Measurements from ENCODE around the gene LIPC.

Gene LIPC

GRCh38 chr15:58526647-58527192, 94.9 kb downstream of the LIPC start:
- ATAC-seq: no peak
- no peak for TF ChIP-seq BACH2 (CRISPR knock-in tag; IDR thresholded peaks at IDR 0.05; ENCODE audit: borderline replicate concordance)
- TF ChIP-seq ISL1 (CRISPR knock-in tag; IDR thresholded peaks at IDR 0.05): no peak
- TF ChIP-seq CSRNP3 (CRISPR knock-in tag; IDR thresholded peaks at IDR 0.05): no peak
- no peak for TF ChIP-seq POU6F1 (CRISPR knock-in tag; IDR thresholded peaks at IDR 0.05; ENCODE audit: borderline replicate concordance, low read depth)
- TF ChIP-seq TOX (CRISPR knock-in tag; IDR thresholded peaks at IDR 0.05; ENCODE audit: borderline replicate concordance): no peak
- no peak for TF ChIP-seq ZFP30 (CRISPR knock-in tag; IDR thresholded peaks at IDR 0.05)
- TF ChIP-seq PPARA (CRISPR knock-in tag; IDR thresholded peaks at IDR 0.05; ENCODE audit: borderline replicate concordance): no peak
- no peak for TF ChIP-seq ZNF565 (CRISPR knock-in tag; conservative IDR thresholded peaks at IDR 0.05; ENCODE audit: low read depth)
- TF ChIP-seq RARB (CRISPR knock-in tag; IDR thresholded peaks at IDR 0.05): no peak
- TF ChIP-seq GLIS3 (CRISPR knock-in tag; IDR thresholded peaks at IDR 0.05): no peak
- TF ChIP-seq TSHZ2 (CRISPR knock-in tag; IDR thresholded peaks at IDR 0.05): no peak
- no peak for TF ChIP-seq PATZ1 (CRISPR knock-in tag; IDR thresholded peaks at IDR 0.05; ENCODE audit: borderline replicate concordance)
- no peak for TF ChIP-seq ESRRG (CRISPR knock-in tag; IDR thresholded peaks at IDR 0.05)
- no peak for TF ChIP-seq ARNTL (CRISPR knock-in tag; IDR thresholded peaks at IDR 0.05; ENCODE audit: borderline replicate concordance, low read depth)
- no peak for TF ChIP-seq TCF4 (CRISPR knock-in tag; IDR thresholded peaks at IDR 0.05; ENCODE audit: borderline replicate concordance)
- TF ChIP-seq CREB5 (CRISPR knock-in tag; IDR thresholded peaks at IDR 0.05; ENCODE audit: low read depth): no peak
- TF ChIP-seq ZNF70 (CRISPR knock-in tag; IDR thresholded peaks at IDR 0.05): no peak
- TF ChIP-seq SNAI2 (CRISPR knock-in tag; IDR thresholded peaks at IDR 0.05): no peak

- no peak for ATAC-seq
- TF ChIP-seq ARNTL (CRISPR knock-in tag; IDR thresholded peaks at IDR 0.05; ENCODE audit: borderline replicate concordance, low read depth) (no peak), CSDC2 (CRISPR knock-in tag; IDR thresholded peaks at IDR 0.05) (no peak), ZNF565 (CRISPR knock-in tag; conservative IDR thresholded peaks at IDR 0.05; ENCODE audit: low read depth) (no peak), ZFP30 (CRISPR knock-in tag; IDR thresholded peaks at IDR 0.05) (no peak), ZNF8 (CRISPR knock-in tag; IDR thresholded peaks at IDR 0.05) (no peak), RARB (CRISPR knock-in tag; IDR thresholded peaks at IDR 0.05) (no peak), POU6F1 (CRISPR knock-in tag; IDR thresholded peaks at IDR 0.05; ENCODE audit: borderline replicate concordance, low read depth) (no peak), PATZ1 (CRISPR knock-in tag; IDR thresholded peaks at IDR 0.05; ENCODE audit: borderline replicate concordance) (no peak), BACH2 (CRISPR knock-in tag; IDR thresholded peaks at IDR 0.05; ENCODE audit: borderline replicate concordance) (no peak)
Observed at GRCh38 chr15:58527573-58528187, 95.9 kb downstream of the LIPC start.

Data from SK-N-SH treated with all-trans-retinoic acid at 6 μM for 48 hours (cell line).